HCT116 (cell line): ENCODE results near the gene GNRH2. TPM values are rescaled to one million over a fixed set of nuclear protein-coding genes. Genes with fewer than 3 reads are reported as not detected.
"Not testable (repeated sequence)": the region's sequence is repeated elsewhere in the genome, so short reads cannot be mapped to it uniquely, and the experiment has no call there.

Experiments
- ATAC-seq: fragments of 200-7000 bp; cut with Tn5 transposase; 2 replicates; pipeline ENCODE4 v1.9.1; 2020; ENCODE audit warnings: mild to moderate bottlenecking, moderate library complexity
- BruUV-seq: library from RNA; stranded (reverse); fragments of 400-500 nt; replicated peaks from 2 replicates; lab custom pipeline; 2021; lab: Mats Ljungman, UMichigan
- CTCF ChIA-PET: fragments of 300-600 bp; sonication (Branson Sonifier 250); formaldehyde crosslinking; loops from one replicate; lab custom pipeline; 2021; ENCODE audit warnings: antibody characterized with exemption; lab: Charles Lee
- POLR2A ChIA-PET: fragments of 300-600, 350-600 bp; sonication (Branson Sonifier 250); formaldehyde crosslinking; loops from one replicate; lab custom pipeline; 2021; ENCODE audit warnings: antibody characterized with exemption; lab: Charles Lee
- RAD21 ChIA-PET, 2 experiments: fragments of 300-600 bp; sonication (Branson Sonifier 250); formaldehyde crosslinking; loops; one replicate each; lab custom pipeline; 2023; ENCODE audit warnings: low total read pairs in 2 of 2; ENCODE audit not compliant: uncharacterized antibody in 2 of 2, unreplicated experiment in 2 of 2, low non-redundant PET in 1 of 2; lab: Charles Lee
- DNase-seq: peaks from one replicate; pipeline ENCODE4 v3.0.0-alpha.2; 2010; ENCODE audit warnings: low read depth, low spot score
- H2AFZ ChIP-seq: fragments of 200-600 bp; shearing (Covaris generic), sonication (generic); 2 replicates; pipeline ENCODE4 v1.6.1; 2017; ENCODE audit warnings: low read depth, mixed run types, mixed read lengths, antibody characterized with exemption, low read length; ENCODE audit not compliant: poor library complexity, severe bottlenecking
- H3K27ac ChIP-seq: 2 replicates; pipeline ENCODE4 v1.5.1; 2012; ENCODE audit warnings: low read depth, low read length
- H3K27me3 ChIP-seq: fragments of 200-600 bp; sonication (generic); 2 replicates; pipeline ENCODE4 v1.6.1; 2016; ENCODE audit warnings: mixed run types, low read length, mixed read lengths; ENCODE audit not compliant: insufficient read depth
- H3K36me3 ChIP-seq, 2 experiments: fragments of 200-500 bp in 1 of 2; fragments of 200-600 bp in 1 of 2; sonication (Bioruptor generic) in 1 of 2; sonication (generic) in 1 of 2; 2 replicates each; pipeline versions ENCODE4 v1.5.1 to v1.6.1; 2014 to 2016; ENCODE audit warnings: low read length in 2 of 2, inconsistent platforms in 1 of 2, mixed read lengths in 1 of 2, mixed run types in 1 of 2; ENCODE audit not compliant: insufficient read depth in 2 of 2, control insufficient read depth in 1 of 2
- H3K4me1 ChIP-seq, 2 experiments: fragments of 200-600 bp in 1 of 2; sonication (generic) in 1 of 2; 2 replicates each; pipeline versions ENCODE4 v1.5.1 to v1.6.1; 2012 to 2017; ENCODE audit warnings: low read length in 2 of 2, inconsistent platforms in 1 of 2, mild to moderate bottlenecking in 1 of 2, mixed read lengths in 1 of 2, mixed run types in 1 of 2, moderate library complexity in 1 of 2; ENCODE audit not compliant: insufficient read depth in 2 of 2, control insufficient read depth in 1 of 2
- H3K4me2 ChIP-seq: fragments of 200-600 bp; sonication (generic); 2 replicates; pipeline ENCODE4 v1.6.1; 2017; ENCODE audit warnings: mixed run types, low read length, mixed read lengths
- H3K4me3 ChIP-seq, 2 experiments: fragments of 200-600 bp in 1 of 2; sonication (generic) in 1 of 2; replicated peaks in 1 of 2; 2 replicates each; pipeline ENCODE4 v1.5.1; 2011 to 2016; ENCODE audit warnings: low read length in 2 of 2, control low read depth in 1 of 2, low read depth in 1 of 2, mild to moderate bottlenecking in 1 of 2, mixed read lengths in 1 of 2, mixed run types in 1 of 2
- H3K79me2 ChIP-seq: fragments of 200-600 bp; sonication (generic); 2 replicates; pipeline ENCODE4 v1.6.1; 2017; ENCODE audit warnings: mild to moderate bottlenecking, mixed run types, low read length, moderate library complexity, mixed read lengths; ENCODE audit not compliant: insufficient read depth
- H3K9ac ChIP-seq: fragments of 200-600 bp; sonication (generic); 2 replicates; pipeline ENCODE4 v1.6.1; 2016; ENCODE audit warnings: low read length, mixed read lengths
- H3K9me2 ChIP-seq: fragments of 200-600 bp; sonication (generic), shearing (Covaris generic); 2 replicates; pipeline ENCODE4 v1.6.1; 2017; ENCODE audit warnings: mixed run types, mild to moderate bottlenecking, moderate library complexity; ENCODE audit not compliant: insufficient read depth
- H3K9me3 ChIP-seq, 2 experiments: fragments of 200-500 bp in 1 of 2; fragments of 200-600 bp in 1 of 2; sonication (Bioruptor generic) in 1 of 2; sonication (generic) in 1 of 2; 2 replicates each; pipeline ENCODE4 v1.6.1; 2014 to 2017; ENCODE audit warnings: low read length in 2 of 2, mixed read lengths in 2 of 2, inconsistent platforms in 1 of 2, low read depth in 1 of 2, mild to moderate bottlenecking in 1 of 2, mixed run types in 1 of 2, moderate library complexity in 1 of 2; ENCODE audit not compliant: control insufficient read depth in 1 of 2, insufficient read depth in 1 of 2
- H4K20me1 ChIP-seq: fragments of 200-600 bp; sonication (generic), shearing (Covaris generic); 2 replicates; pipeline ENCODE4 v1.6.1; 2017; ENCODE audit warnings: mixed run types, mild to moderate bottlenecking, moderate library complexity; ENCODE audit not compliant: insufficient read depth
- POLR2AphosphoS5 ChIP-seq: IDR thresholded peaks from 2 replicates; pipeline ENCODE4 v1.6.1; 2011; ENCODE audit warnings: mild to moderate bottlenecking, low read depth, low read length, moderate library complexity
- REST ChIP-seq: IDR thresholded peaks from 2 replicates; pipeline ENCODE4 v1.6.1; 2012; ENCODE audit warnings: low read depth
- SRF ChIP-seq: IDR thresholded peaks from 2 replicates; pipeline ENCODE4 v1.6.1; 2012; ENCODE audit warnings: low read depth
- TCF7L2 ChIP-seq: IDR thresholded peaks from 2 replicates; pipeline ENCODE4 v1.7.0; 2011; ENCODE audit warnings: borderline replicate concordance, inconsistent platforms; ENCODE audit not compliant: insufficient read depth, insufficient read length; ENCODE audit errors: extremely low read depth
- intact Hi-C: fragments of 100-400 bp; cut with micrococcal nuclease; formaldehyde crosslinking; loops from 2 replicates; pipeline ENCODE4 v1.10.0; 2022
- total RNA-seq: library from RNA; stranded (reverse); gene quantifications from one replicate; pipeline ENCODE4 v1.2.1, GENCODE V29; 2021; ENCODE audit not compliant: unreplicated experiment
- TF ChIP-seq, protein P1 (sequence below): IDR thresholded peaks from 2 replicates; pipeline ENCODE4 v1.6.1; 2012

Gene GNRH2
- total RNA-seq, 1 experiment from 2014 or later, result 0.32 TPM

GRCh38 chr20:3059489-3059888, 16.1 kb downstream of the GNRH2 start:
- H3K9me3 ChIP-seq, result no peaks in the 10 kb centered on the region
- H2AFZ ChIP-seq, result no peak overlapping the region
- DNase-seq (no peak), ATAC-seq (no peak)
- CTCF ChIA-PET, result no interaction called here
- no peaks in the 10 kb centered on the region for H3K36me3 ChIP-seq
- no peaks in the 10 kb centered on the region for H3K4me1 ChIP-seq
- no TSS peak for BruUV-seq
- no peak overlapping the region for H3K4me2 ChIP-seq
- H3K79me2 ChIP-seq, result no peaks in the 10 kb centered on the region
- H3K4me3 ChIP-seq, result no peak overlapping the region
- intact Hi-C loops, result no loop called here
- RAD21 ChIA-PET, result no interaction called here
- H3K27ac ChIP-seq, result no peak overlapping the region
- no peak overlapping the region for H3K9ac ChIP-seq
- no peaks in the 10 kb centered on the region for H3K9me2 ChIP-seq
- POLR2A ChIA-PET, result no interaction called here
- no peaks in the 10 kb centered on the region for H4K20me1 ChIP-seq
- TF ChIP-seq REST, result no peak
- no peak for TF ChIP-seq POLR2AphosphoS5
- TF ChIP-seq, protein P1, sequence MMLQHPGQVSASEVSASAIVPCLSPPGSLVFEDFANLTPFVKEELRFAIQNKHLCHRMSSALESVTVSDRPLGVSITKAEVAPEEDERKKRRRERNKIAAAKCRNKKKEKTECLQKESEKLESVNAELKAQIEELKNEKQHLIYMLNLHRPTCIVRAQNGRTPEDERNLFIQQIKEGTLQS, result no peak
- no peak for TF ChIP-seq TCF7L2
- no peak for TF ChIP-seq SRF
- no peaks in the 10 kb centered on the region for H3K27me3 ChIP-seq

DNA sequence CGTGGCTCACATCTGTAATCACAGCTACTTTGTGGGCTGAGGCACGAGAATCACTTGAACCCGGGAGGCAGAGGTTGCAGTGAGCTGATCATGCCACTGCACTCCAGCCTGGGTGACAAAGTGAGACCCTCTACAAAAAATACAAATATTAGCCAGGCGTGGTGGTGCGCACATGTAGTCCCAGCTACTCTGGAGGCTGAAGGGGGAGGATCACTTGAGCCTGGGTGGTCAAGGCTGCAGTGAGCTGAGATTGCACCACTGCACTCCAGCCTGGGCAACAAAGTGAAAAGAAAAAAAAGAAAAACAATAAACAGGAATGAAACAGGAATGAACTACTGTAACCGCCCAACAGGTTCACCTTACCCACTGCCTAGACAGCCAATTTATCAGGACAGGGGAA, 20.7 kb downstream of the GNRH2 start:
- H3K79me2 ChIP-seq, H4K20me1 ChIP-seq, intact Hi-C loops, H3K9ac ChIP-seq, H3K27me3 ChIP-seq, H3K4me2 ChIP-seq, H3K9me3 ChIP-seq, BruUV-seq, H3K27ac ChIP-seq, H2AFZ ChIP-seq, H3K9me2 ChIP-seq, CTCF ChIA-PET, POLR2A ChIA-PET, H3K36me3 ChIP-seq, ATAC-seq, DNase-seq, RAD21 ChIA-PET, H3K4me3 ChIP-seq: not testable (repeated sequence)
- H3K4me1 ChIP-seq, result peaks cover 7 to 11% of the 10 kb centered on the region in 2 experiments; a peak in 2 of 4 replicates
